HG03520 (cell line): ENCODE measurements around the gene USP34.
"Not testable (repeated sequence)": the region's sequence is repeated elsewhere in the genome, so short reads cannot be mapped to it uniquely, and the experiment has no call there.

ENCODE experiments used
- ATAC-seq: cut with Tn5 transposase; IDR thresholded peaks from one replicate; pipeline ENCODE4 v1.9.1; 2021; ENCODE audit warnings: mild to moderate bottlenecking, moderate library complexity; ENCODE audit not compliant: unreplicated experiment

The USP34 gene

GRCh38 chr2:61165946-61166345 is 304.9 kb downstream of the USP34 start:
- no peak for ATAC-seq

GRCh38 chr2:61165082-61165481 is 305.8 kb downstream of the USP34 start:
- ATAC-seq = not testable (repeated sequence)

- ATAC-seq = no peak
These were observed 308.2 kb downstream of the USP34 start for GRCh38 chr2:61162721-61163120.

- ATAC-seq = no peak
These were observed 309.0 kb downstream of the USP34 start, which contains the start of gene C2orf74 for GRCh38 chr2:61161888-61162287. TSS of gene C2orf74 (plus strand) at chr2:61162188. CDS start at chr2:61162515, 327 bp downstream.

GRCh38 chr2:61158356-61158955 is 312.4 kb downstream of the USP34 start:
- no peak for ATAC-seq

GRCh38 chr2:61157371-61158003 is 313.4 kb downstream of the USP34 start:
- ATAC-seq = no peak

GRCh38 chr2:61151436-61151835 is 319.5 kb downstream of the USP34 start:
- ATAC-seq = no peak

GRCh38 chr2:61149074-61149473 is 321.8 kb downstream of the USP34 start:
- no peak for ATAC-seq

GRCh38 chr2:61148091-61148490 is 322.8 kb downstream of the USP34 start:
- ATAC-seq = not testable (repeated sequence)

- ATAC-seq = no peak
These were observed 324.9 kb downstream of the USP34 start for GRCh38 chr2:61145990-61146389.

GRCh38 chr2:61144697-61145268 is 326.1 kb downstream of the USP34 start:
- ATAC-seq = peak; percentile 93

GRCh38 chr2:61141151-61141550 is 329.7 kb downstream of the USP34 start:
- ATAC-seq = no peak

GRCh38 chr2:61138859-61139258 is 332.0 kb downstream of the USP34 start:
- no peak for ATAC-seq
